ENCODE data around the gene COL21A1. TPM values are rescaled to one million over a fixed set of nuclear protein-coding genes. Genes with fewer than 3 reads are reported as not detected.
"Not testable (repeated sequence)": the region's sequence is repeated elsewhere in the genome, so short reads cannot be mapped to it uniquely, and the experiment has no call there.

The COL21A1 gene
- total RNA-seq, 1 donor from 2014 or later = 4.9 TPM

DNA sequence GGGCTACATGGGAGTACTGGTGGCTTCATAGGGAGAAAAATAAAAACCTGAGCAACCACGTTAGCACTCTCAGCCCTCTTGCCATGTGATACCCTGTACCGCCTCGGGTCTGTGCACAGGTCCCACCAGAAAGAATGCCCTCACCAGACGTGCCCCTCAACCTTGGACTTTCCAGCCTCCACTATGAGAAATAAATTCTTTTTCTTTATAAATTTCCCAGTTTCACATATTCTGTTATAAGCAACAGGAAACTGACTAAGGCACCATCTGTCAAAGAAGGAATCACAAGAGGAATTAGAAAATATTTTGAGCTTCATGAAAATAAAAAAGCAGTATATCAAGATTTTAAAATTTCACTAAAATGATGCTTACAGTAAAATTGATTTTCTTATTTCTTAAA is 203.6 kb downstream of the COL21A1 start:
- ATAC-seq = no peak

DNA sequence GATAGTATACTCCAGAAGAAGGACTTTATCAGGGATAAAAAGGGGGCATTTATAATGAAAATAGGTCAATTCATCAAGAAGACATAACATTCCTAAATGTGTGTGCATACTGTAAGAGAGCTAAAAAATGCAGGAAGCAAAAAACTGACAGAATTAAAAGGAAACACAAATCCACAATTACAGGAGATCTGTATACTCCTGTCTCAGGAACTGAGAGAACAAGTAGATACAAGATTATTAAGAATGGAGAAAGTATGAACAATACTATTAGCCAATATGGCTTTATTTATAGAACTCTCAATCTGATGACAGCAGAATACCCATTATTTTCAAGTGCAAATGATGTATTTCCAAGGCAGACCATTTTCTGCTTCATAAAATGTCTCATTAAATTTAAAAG is 204.3 kb downstream of the COL21A1 start:
- no peak for ATAC-seq

DNA sequence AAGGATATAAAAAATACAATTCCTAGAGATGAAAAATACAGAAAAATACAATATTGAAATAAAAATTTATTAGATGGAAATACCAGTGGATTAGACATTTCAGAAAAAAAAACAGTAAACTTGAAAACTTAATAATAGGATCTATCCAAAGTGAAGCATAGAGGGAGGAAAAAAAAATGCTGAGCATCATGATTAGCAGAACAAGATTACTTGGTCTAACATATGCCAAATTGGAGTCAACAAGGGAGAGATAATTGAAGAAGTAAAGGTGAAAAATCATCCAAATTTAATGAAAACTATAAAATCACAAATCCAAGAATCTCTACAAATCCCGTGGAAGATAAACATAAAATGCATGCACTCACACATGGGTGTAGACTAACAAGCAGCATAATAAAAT is 205.8 kb downstream of the COL21A1 start:
- no peak for ATAC-seq

DNA sequence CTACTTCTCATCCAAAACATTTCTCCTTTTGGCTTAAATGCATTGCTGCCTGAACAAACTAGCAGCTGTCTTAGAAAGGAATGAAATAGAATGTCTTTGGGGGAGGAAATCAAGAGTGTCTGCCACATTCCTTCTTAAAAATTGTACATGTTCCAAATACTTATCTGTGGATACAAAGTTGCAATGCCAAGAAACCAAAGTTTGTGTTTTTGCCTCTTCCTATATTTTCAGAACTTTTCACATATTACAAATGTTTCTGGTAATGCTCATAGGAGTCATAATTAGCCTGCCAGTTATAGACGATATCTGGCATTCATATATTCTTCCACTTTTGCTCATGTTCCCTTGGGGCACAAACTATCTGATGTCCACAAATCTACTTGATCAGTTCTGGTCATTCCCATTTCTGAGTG is 206.5 kb downstream of the COL21A1 start:
- no peak for ATAC-seq

DNA sequence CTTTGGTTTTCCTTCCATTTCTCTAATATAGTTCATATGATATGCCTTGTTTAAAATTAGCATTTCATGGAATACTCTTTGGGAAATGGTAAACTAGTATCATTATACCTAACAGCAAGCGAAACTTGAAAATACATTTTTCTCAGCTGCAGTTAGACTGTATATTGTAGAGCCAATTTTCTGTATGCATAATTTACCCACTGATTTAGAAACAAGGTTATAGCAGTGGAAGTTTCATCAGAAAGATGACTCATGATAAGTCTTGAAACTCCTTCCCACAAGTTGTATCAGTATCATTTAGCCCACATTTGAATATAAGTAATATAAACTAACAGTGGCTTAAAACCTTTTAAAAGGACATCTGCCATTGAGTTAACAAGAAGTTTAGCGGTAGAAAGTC is 207.2 kb downstream of the COL21A1 start:
- ATAC-seq = no peak

DNA sequence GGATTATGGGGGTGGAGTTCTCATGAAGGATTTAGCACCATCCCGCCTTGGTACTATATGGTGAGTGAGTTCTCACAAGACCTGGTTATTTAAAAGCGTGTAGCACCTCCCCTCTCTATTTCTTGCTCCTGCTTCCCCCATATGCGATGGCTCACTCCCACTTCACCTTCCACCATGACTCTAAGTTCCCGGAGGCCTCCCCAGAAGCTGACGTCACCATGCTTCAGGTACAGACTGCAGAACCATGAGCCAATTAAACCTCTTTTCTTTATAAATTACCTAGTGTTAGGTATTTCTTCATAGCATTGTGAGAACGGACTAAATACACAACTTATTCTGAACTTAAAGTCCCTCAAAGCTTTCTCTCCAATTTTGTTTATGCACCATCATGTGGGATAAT is 208.6 kb downstream of the COL21A1 start:
- ATAC-seq = no peak

DNA sequence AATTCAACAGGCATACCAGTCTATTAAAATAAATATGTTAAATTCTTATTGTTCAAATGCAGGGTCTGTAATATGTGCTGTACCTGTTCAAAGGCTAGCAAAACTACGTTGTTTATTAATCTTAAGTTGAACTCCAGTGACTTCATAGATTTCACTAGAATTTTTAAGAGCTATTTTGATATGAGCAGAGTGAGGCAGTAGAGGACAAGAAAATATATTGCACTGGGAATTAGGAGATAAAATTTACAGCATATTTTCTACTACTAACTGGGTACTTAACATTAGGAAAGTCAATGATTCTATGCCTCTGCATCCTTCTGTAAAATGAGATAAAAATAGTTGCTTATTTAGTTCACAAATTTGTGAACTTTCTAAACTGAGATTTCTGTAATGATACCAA is 209.8 kb downstream of the COL21A1 start:
- no peak for ATAC-seq

DNA sequence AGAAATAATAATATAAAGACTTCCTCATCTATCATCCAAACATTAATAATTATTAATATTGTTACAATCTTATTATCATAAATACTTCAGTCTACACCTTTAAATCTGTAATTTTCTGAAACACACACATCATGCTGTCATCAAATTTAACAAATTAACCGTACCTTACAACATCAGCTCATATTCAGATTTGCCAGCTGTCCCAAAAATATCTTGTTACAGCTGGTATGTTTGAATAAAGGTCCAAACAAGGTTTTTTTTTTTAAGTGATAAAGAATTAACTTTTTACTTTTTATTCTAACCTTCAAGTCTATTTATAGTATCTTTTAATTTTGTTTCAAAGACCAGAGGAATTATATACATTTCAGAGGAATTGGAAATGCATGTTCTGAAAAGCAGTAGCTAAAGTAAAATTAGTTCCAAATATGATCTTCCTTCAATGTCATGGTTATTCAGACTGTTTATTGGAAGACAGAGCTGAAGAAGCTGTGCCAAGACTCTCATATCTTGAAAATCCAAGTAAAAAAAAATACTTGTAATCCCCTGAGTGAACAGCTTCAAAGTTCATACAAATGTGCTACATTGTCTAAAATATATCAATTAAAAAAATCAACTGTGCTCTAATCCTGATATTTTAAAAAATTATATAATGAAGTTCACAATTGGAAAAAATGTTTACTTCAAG is 210.3 kb downstream of the COL21A1 start:
- no peak for ATAC-seq

DNA sequence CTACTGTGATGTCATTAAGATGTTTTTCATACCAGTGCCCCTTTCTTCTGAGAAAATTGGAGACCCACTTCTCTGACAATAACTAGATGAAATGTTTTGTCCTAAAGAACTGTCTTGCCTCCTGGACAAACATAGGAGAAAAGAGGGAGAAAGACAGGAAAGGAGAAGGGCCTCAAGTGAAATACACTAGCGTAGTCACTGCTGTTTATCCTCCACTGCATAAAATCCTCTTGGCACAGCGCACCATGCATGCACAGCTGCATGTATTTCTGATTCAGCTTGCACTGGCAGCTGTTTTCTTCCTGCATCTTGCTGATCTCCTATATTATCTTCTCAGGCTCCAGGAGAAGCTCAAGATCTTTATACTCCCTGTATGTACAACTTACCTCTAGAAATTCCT is 214.0 kb downstream of the COL21A1 start:
- ATAC-seq = no peak

DNA sequence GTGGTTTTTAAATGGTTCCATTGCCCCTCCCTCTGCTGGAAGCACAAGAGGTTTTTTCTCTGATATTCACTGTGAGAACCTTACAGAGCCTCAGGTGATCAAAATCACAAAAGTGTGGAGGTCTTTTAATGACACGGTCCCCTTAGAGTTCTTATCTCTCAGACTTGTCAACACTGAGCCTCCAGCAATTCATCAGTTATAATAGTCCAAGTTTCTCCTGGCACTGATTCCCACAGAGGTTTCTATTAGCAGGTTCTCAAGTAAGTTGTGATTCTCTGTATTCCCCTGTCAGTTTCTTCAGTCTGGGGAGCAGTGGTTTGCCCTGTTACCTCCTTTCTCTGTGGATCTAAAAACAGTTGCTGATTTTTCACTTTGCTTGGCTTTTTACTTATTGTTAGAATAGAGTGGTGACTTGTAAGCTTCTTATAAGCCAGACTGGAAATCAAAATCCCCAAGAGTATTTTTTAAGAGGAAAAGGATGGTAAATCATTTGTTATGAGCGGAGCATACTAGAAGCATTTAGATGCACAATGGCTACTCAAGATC is 214.6 kb downstream of the COL21A1 start:
- no peak for ATAC-seq

DNA sequence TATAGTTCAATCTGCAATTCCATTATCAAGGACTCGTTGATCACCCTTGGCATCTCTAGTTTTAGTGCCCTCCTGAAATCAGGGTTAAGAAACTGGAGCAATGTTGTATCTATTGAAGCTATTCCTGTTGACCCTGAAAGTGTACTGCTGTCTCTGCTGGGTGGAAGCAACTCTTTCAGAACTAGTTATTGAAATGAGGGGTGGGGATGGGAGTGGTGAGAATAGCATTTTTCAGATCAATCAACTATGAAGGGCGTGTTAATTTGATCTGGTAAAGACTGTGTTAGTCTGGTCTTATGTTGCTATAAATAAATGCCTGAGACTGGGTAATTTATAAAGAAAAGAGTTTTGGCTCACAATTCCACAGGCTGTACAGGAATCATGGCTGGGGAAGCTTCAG is 219.5 kb downstream of the COL21A1 start:
- ATAC-seq = no peak

DNA sequence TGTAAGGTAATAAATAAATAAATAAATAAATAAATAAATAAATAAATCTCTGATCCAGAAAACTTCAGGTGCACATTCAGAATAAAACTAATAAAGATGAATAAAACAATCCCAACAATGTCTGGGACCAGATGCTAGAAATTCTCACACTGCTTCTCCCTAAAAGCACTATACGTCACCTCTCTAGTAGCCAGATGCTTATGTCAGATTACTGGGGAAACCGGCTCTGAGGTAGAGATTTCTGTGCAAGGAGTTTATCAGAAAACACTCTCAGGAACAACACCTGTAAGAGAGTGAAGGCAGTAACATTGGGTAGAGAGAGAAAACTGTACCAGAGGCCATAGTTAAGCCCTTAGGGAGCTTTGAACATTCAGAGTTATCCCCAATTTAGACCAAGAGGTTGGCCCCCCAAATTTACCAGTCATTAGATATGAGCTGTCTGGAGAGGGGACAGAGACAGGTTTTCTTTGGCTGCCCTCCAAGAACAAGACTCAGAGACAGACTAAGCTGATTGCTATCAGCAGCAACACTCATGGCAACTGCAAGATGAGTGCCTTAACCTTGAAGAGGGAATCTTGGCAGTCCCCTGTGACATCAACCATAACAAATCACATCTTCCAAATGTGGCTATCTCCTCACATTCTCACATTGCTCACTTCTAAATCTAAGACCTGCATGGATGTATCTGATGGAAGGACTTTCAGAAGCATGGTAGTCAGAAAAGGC is 220.8 kb downstream of the COL21A1 start:
- ATAC-seq = no peak

DNA sequence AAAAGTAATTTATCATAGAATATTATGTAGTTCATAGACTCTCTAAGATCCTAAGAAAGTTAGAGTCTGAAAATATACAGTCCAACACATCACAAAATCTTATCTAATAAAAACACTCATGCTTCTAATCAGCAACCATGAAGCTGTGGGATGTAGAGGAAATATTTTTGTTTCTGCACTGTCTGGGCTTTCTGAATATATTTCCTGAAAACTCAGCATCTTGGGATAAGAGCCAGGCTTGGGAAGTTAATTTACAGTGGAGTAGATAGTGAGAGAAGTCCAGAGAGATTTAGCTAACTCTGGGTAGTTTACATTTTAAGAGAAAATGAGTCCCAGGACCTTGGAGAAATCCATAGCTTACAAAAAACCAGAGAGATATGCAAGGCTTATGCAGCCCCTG is 221.6 kb downstream of the COL21A1 start:
- ATAC-seq = no peak

DNA sequence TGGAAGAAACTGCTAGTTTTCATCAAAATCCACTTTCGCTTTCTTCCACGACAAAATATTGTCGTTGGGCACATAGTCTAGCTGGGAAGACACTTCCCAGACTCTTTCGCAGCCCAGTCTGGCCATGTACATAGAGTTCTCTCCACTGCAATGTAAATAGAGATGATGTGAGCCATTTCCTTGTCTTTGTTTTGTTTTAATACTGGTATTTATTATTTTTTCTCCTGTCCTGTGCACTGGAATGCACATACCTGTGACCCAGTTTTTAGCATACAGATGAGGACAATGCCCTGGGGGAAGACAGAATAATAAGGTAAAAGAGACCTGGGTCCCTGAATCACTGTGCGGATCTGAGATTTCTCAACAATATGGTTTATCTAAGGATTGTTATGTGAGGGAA is 222.4 kb downstream of the COL21A1 start:
- ATAC-seq = no peak

DNA sequence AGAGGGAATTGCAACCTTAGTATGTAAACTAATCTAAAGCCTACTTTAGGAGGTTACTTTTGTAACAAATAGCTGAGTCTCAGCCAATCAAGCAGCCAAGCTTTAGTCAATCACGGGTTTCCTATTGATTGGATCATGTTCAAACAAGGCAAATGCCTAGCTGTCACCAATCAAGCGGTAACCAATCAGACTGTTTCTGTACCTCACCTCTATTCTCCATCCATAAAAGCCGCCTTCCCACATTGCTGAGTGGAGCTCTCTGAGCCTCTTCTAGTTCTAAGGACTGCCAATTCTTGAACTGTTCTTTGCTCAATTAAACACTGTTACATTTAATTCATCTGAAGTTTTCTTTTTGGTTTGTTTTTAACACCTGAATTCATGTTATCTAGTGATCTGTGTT is 223.6 kb downstream of the COL21A1 start:
- no peak for ATAC-seq

DNA sequence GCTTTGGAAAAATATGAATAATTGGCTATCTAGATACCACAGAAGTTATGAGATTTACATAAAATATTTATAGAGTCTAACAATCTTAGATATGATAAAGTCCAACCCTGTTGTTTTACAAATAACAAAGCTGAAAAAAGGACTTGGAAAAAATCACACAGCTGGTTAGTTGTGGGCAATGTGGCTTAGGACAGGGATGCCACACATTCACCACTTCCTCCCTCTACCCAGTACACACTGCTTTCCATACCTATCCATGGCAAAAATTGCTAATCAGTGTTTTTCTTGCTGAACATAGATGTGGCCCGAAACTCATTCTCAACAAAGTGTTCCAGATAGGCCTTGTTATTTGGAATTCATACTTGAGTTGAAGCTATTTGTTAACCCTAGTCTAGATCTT is 224.7 kb downstream of the COL21A1 start:
- ATAC-seq = no peak

DNA sequence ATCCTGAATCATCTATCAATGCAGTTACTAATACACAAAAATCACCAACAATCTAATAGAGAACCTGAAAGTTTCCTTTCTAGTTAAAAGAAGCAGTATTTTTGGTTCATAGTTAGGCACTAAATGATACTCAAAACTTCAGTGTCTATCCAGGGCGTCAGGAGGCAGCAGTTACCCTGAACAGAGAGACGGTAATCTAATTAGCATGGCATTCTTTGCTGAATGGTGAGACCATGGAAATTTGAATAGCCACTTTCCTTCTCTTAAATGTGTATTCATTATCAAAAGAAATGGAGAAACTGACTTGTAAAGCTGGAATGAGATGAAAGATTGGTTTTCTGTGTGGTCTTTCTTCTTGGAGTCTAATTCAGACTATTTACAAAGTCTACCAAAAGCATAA is 225.4 kb downstream of the COL21A1 start:
- no peak for ATAC-seq

DNA sequence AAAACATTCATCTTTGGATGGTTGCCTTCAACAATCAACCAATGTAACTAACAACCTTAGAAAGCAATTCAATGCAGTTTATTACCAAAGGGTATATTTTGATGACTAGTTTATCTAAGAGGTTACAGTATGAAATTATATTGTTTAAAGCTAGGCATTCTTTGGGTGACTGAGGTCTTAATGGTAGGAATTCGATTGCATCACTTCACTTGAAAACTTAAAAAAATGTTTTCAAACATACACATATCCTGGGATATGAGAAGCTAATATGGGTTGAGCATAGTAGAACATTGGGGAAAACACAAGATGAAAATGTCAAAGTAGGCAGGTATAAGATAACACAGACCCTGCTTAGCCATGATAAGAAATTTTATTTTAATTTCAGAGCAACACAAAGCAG is 227.4 kb downstream of the COL21A1 start:
- no peak for ATAC-seq

DNA sequence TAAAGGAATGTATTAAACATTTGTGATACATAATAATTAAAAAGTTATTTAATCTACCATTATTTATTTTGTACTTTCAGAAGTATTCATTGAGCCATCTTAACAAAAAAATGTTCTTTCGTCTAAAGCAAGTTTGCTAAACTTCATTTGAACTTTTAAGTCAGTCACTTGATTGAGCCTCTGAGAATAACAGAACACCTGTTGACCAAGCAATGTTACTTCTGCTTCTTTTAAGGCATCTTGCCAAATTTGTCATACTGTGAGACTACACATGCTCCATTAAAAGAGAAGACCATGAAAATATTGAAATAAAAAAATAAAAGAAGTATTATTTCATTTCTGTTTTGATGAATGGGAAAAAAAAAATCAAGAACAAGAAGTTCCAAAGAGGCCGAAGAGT is 230.2 kb downstream of the COL21A1 start:
- ATAC-seq = no peak

DNA sequence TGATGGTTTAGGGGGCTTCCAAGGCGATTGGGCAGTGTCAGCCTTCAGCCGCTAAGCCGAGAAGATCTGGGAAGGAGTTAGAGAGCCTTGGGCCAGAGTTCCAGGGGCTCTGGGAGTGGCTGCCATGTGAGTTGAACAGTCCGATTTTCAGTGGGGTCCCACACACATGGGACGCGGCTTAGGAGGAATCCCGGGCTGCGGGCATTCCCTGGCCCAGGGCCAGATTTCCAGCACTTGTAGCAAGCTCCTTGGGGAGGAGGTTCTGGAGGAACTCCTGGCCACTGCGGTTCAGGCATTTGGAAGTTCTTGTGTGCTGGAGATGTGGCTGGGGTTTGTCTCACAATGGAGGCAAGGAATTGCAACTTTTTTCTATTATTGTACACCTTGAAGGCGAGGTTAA is 233.3 kb downstream of the COL21A1 start:
- ATAC-seq = not testable (repeated sequence)

DNA sequence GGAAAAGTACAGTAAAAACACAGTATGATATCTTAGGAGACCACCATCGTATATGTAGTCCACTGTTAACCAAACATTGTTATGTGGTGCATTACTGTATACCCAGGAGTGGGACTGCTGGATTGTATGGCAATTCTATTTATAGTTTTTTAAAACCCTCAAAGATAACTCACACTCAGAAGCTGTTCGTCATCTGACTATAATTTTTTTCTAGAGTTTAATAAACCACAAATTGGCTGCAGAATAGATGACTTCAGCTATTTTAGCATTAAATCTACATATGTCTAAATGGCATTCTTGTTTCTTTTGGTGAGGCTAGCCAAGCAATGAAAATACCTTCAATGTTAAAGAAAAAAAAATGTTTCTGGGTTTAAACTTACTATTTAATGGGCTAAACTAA is 237.7 kb downstream of the COL21A1 start:
- ATAC-seq = no peak

Data from esophagus mucosa (tissue), 1 donor.